ENCODE results near the gene FAM222B. TPM values are rescaled to one million over a fixed set of nuclear protein-coding genes. Genes with fewer than 3 reads are reported as not detected.

Gene FAM222B
- polyA plus RNA-seq, 1 donor from 2014 or later = 6.4 TPM

GRCh38 chr17:28811651-28812090 lies 30.9 kb downstream of the FAM222B start:
- Histone ChIP-seq H3K27ac (ENCODE audit: low read length) (peak overlapping the region; percentile 100), H3K27me3 (ENCODE audit: insufficient read depth, low read depth, low read length) (no peaks in the 10 kb centered on the region), H3K9me2 (ENCODE audit: insufficient read depth, low read length) (no peaks in the 10 kb centered on the region), H3K36me3 (ENCODE audit: insufficient read depth, low read length) (no peaks in the 10 kb centered on the region), H3K4me2 (ENCODE audit: low read length) (peak overlapping the region; percentile 71), H3K9ac (ENCODE audit: low read length) (peak overlapping the region; percentile 98), H2AFZ (ENCODE audit: low read depth, low read length) (peak overlapping the region; percentile 73), H4K20me1 (ENCODE audit: insufficient read depth) (peaks cover 5% of the 10 kb centered on the region), H3K4me3 (ENCODE audit: low read length) (peak overlapping the region; percentile 81), H3K79me2 (replicated peaks; ENCODE audit: insufficient read depth, low read length) (peaks cover 56% of the 10 kb centered on the region), H3F3A (ENCODE audit: insufficient read depth, low read length, poor library complexity, severe bottlenecking) (no peaks in the 10 kb centered on the region), H3K9me3 (ENCODE audit: low read length) (no peaks in the 10 kb centered on the region)
- TF ChIP-seq POLR2AphosphoS5 (IDR thresholded peaks at IDR 0.05) = no peak
- TF ChIP-seq CTCF (IDR thresholded peaks at IDR 0.05; ENCODE audit: poor library complexity, severe bottlenecking) = peak; percentile 51
- no peak for TF ChIP-seq TAF1 (IDR thresholded peaks at IDR 0.05; ENCODE audit: low read depth)
- peak; percentile 34 for TF ChIP-seq SMC3 (conservative IDR thresholded peaks at IDR 0.05; ENCODE audit: poor library complexity)
- TF ChIP-seq MXI1 (conservative IDR thresholded peaks at IDR 0.05; ENCODE audit: poor library complexity, severe bottlenecking) = no peak
- TF ChIP-seq EP300 (conservative IDR thresholded peaks at IDR 0.05; ENCODE audit: poor library complexity, severe bottlenecking) = no peak
- no peak for TF ChIP-seq EZH2 (IDR thresholded peaks at IDR 0.05; ENCODE audit: borderline replicate concordance, insufficient read depth, low read length, poor library complexity, severe bottlenecking)
- peak; percentile 15 for TF ChIP-seq RAD21 (conservative IDR thresholded peaks at IDR 0.05)
- no peak for TF ChIP-seq REST (IDR thresholded peaks at IDR 0.05; ENCODE audit: borderline replicate concordance)

DNA sequence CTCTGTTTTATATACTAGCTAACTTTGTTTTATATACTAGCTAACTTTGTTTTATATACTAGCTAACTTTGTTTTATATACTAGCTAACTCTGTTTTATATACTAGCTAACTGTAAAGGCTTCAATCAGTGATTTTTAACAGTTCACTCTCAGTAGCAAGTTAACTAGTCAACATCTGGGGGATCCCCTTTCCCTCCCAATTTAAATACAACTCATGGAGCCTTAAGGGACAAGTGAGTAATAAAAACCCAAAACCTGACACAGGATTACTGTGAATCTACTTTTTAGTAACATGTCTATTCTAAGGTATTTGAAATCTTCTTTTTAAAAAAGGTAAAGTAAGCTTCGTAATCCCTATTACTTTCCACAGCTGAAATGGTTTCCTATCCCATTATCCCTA lies 32.2 kb downstream of the FAM222B start:
- peak overlapping the region; percentile 81 for H3K4me3 ChIP-seq (ENCODE audit: low read length)
- H3K4me2 ChIP-seq (ENCODE audit: low read length) = peak overlapping the region; percentile 82
- H4K20me1 ChIP-seq (ENCODE audit: insufficient read depth) = peaks cover 5% of the 10 kb centered on the region

More for the DNA sequence above, 32.2 kb downstream of the FAM222B start:
- no peaks in the 10 kb centered on the region for H3F3A ChIP-seq (ENCODE audit: insufficient read depth, low read length, poor library complexity, severe bottlenecking)
- no peaks in the 10 kb centered on the region for H3K36me3 ChIP-seq (ENCODE audit: insufficient read depth, low read length)
- no peaks in the 10 kb centered on the region for H3K9me2 ChIP-seq (ENCODE audit: insufficient read depth, low read length)
- H3K79me2 ChIP-seq (replicated peaks; ENCODE audit: insufficient read depth, low read length) = peaks cover 59% of the 10 kb centered on the region
- H2AFZ ChIP-seq (ENCODE audit: low read depth, low read length) = no peak overlapping the region
- no peaks in the 10 kb centered on the region for H3K27me3 ChIP-seq (ENCODE audit: insufficient read depth, low read depth, low read length)
- H3K27ac ChIP-seq (ENCODE audit: low read length) = no peak overlapping the region
- no peak overlapping the region for H3K9ac ChIP-seq (ENCODE audit: low read length)
- TF ChIP-seq POLR2AphosphoS5 (IDR thresholded peaks at IDR 0.05) (no peak), TAF1 (IDR thresholded peaks at IDR 0.05; ENCODE audit: low read depth) (no peak), MXI1 (conservative IDR thresholded peaks at IDR 0.05; ENCODE audit: poor library complexity, severe bottlenecking) (no peak), EZH2 (IDR thresholded peaks at IDR 0.05; ENCODE audit: borderline replicate concordance, insufficient read depth, low read length, poor library complexity, severe bottlenecking) (no peak), EP300 (conservative IDR thresholded peaks at IDR 0.05; ENCODE audit: poor library complexity, severe bottlenecking) (no peak), RAD21 (conservative IDR thresholded peaks at IDR 0.05) (no peak), CTCF (IDR thresholded peaks at IDR 0.05; ENCODE audit: poor library complexity, severe bottlenecking) (no peak), SMC3 (conservative IDR thresholded peaks at IDR 0.05; ENCODE audit: poor library complexity) (no peak), REST (IDR thresholded peaks at IDR 0.05; ENCODE audit: borderline replicate concordance) (no peak)
- no peaks in the 10 kb centered on the region for H3K9me3 ChIP-seq (ENCODE audit: low read length)
